Gastrocnemius medialis (tissue), 4 donors: ENCODE data around the gene NEURL4.
A peak's percentile ranks its signal among the peaks of the same experiment; 100 is the strongest.

Experiments used
- CTCF ChIP-seq, 5 experiments: fragments of 450-650 bp in 3 of 5; fragments of 200-600 bp in 2 of 5; sonication (generic) in 2 of 5; IDR thresholded peaks in 4 of 5; conservative IDR thresholded peaks in 1 of 5; 1 replicate in 4 of 5; 2 replicates in 1 of 5; pipeline ENCODE4 v1.5.1; 2016 to 2019; ENCODE audit warnings: antibody characterized with exemption in 5 of 5, mild to moderate bottlenecking in 3 of 5, moderate library complexity in 3 of 5
- POLR2A ChIP-seq, 2 donors: fragments of 450-650 bp; IDR thresholded peaks; one replicate each; pipeline ENCODE4 v1.6.1; 2017; ENCODE audit warnings: antibody characterized with exemption in 2 of 2, mild to moderate bottlenecking in 2 of 2, moderate library complexity in 2 of 2

GRCh38 chr17:7280519-7281073 lies 48.5 kb downstream of the NEURL4 start:
- TF ChIP-seq CTCF (IDR thresholded peaks at IDR 0.05 in 4 of 5, conservative IDR thresholded peaks at IDR 0.05 in 1 of 5) (peak; percentile 95 to 99 (median 98)), POLR2A (IDR thresholded peaks at IDR 0.05) (peak; percentile 51)
